Mesothelial cell of epicardium (in vitro differentiated cells): ENCODE results near the gene PDE6B. TPM values are rescaled to one million over a fixed set of nuclear protein-coding genes. Genes with fewer than 3 reads are reported as not detected.

Experiments used
- DNase-seq, 2 experiments: peaks; one replicate each; pipeline ENCODE4 v3.0.0; 2021; ENCODE audit warnings: low spot score in 2 of 2; ENCODE audit not compliant: unreplicated experiment in 2 of 2
- H3K27ac Mint-ChIP-seq: 2 replicates; pipeline ENCODE4 v1.8.0; 2021; ENCODE audit warnings: mixed read lengths
- H3K27me3 Mint-ChIP-seq: 2 replicates; pipeline ENCODE4 v1.8.0; 2021; ENCODE audit warnings: low read depth, mixed read lengths
- H3K36me3 Mint-ChIP-seq: 2 replicates; pipeline ENCODE4 v1.8.0; 2021; ENCODE audit warnings: mixed read lengths
- H3K4me1 Mint-ChIP-seq: 2 replicates; pipeline ENCODE4 v1.8.0; 2021; ENCODE audit warnings: mixed read lengths
- H3K4me3 Mint-ChIP-seq: 2 replicates; pipeline ENCODE4 v1.8.0; 2021; ENCODE audit warnings: mild to moderate bottlenecking, moderate library complexity, mixed read lengths
- H3K9me3 Mint-ChIP-seq: 2 replicates; pipeline ENCODE4 v1.8.0; 2021; ENCODE audit warnings: mixed read lengths
- total RNA-seq: library from RNA; stranded (reverse); gene quantifications from 3 replicates; pipeline ENCODE4 v1.2.1, GENCODE V29; 2021
- TF ChIP-seq, protein P1 (sequence below): fragments of 200-600 bp; sonication (generic); IDR thresholded peaks from one replicate; pipeline ENCODE4 v1.5.0; 2021; ENCODE audit warnings: antibody characterized with exemption; ENCODE audit not compliant: unreplicated experiment

PDE6B gene
- total RNA-seq, 1 donor from 2014 or later: 11.6 TPM

DNA sequence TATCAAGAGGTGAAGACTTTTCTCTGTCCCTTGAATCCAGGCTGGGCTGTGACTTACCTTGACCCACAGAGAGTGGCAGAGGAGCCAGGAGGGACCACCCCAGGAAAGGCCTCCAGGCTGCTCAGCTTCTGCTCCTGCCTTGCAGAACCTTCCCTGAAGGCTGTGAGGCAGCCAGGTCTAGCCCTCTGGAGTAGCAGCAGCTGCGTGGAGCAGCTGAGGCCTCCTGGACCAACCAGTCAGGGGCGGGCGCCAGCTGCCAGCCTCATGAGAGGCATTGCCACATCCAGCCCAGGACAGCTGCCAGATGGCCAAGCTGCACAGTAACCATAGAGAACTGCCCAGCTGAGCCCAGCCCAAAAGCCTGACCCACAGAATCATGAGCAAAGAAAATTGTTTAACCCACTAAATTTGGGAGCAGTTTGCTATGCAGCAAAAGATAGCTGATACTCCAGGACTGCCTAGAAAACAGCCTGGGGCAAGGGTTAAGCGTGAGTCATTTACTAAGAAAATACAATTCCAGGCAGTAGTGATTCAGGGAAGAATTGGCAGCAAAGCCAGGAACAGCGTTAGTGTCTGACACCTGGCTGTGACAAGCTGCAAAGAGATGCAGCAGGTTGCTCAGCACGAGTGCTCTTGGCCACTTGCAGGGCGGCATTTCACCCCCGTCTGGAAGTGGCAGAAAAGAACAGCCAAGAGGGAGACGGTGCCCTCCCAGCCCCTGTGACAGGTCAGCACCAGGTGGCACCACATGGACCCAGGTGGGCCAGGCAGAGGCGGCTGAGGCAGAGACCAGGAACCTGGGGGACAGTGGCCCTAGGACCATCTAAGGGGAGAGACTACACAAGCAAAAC is 14.7 kb upstream of the PDE6B start:
- no peaks in the 10 kb centered on the region for H3K4me1 Mint-ChIP-seq
- DNase-seq: peak in 1 of 2 experiments; percentile 24
- no peak overlapping the region for H3K27ac Mint-ChIP-seq
- TF ChIP-seq, protein P1, sequence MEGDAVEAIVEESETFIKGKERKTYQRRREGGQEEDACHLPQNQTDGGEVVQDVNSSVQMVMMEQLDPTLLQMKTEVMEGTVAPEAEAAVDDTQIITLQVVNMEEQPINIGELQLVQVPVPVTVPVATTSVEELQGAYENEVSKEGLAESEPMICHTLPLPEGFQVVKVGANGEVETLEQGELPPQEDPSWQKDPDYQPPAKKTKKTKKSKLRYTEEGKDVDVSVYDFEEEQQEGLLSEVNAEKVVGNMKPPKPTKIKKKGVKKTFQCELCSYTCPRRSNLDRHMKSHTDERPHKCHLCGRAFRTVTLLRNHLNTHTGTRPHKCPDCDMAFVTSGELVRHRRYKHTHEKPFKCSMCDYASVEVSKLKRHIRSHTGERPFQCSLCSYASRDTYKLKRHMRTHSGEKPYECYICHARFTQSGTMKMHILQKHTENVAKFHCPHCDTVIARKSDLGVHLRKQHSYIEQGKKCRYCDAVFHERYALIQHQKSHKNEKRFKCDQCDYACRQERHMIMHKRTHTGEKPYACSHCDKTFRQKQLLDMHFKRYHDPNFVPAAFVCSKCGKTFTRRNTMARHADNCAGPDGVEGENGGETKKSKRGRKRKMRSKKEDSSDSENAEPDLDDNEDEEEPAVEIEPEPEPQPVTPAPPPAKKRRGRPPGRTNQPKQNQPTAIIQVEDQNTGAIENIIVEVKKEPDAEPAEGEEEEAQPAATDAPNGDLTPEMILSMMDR: no peak
- peaks cover 58% of the 10 kb centered on the region for H3K27me3 Mint-ChIP-seq
- no peaks in the 10 kb centered on the region for H3K36me3 Mint-ChIP-seq
- no peak overlapping the region for H3K4me3 Mint-ChIP-seq
- H3K9me3 Mint-ChIP-seq: no peaks in the 10 kb centered on the region

DNA sequence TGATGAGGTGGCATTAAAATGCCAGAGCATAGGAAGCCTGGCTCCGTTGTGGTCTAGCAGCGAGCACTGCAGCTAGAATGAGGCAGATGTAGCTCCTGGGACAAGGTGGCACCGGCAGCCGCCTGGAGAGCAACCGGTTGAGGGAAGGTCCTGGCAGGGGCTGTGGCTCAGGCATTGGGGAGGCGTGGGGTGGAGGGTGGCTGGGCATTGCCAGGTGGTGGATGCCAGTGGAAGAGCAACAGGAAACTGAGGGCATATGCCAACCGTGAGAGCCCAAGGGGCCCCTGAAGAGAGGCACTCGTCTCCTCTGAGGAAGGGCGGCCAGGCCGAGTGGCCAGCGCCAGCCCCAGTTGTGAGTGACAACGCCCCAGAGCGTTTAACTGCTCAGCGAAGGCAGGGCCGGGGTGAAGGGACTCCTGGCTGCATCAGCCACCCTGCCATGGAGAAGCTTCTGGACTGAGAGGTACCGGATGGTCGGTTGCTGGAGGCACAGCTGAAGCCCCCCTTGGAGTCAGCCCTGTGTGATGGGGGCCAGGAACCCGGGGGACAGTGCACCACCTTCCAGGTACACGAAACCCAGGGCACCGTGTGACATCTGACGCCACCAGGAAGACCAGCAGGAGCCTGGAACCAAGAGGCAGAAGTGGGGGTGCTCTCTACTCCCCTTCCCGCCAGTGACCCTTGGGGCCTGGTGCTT is 13.2 kb upstream of the PDE6B start:
- no peaks in the 10 kb centered on the region for H3K9me3 Mint-ChIP-seq
- no peaks in the 10 kb centered on the region for H3K36me3 Mint-ChIP-seq
- H3K27me3 Mint-ChIP-seq: peaks cover 57% of the 10 kb centered on the region
- no peaks in the 10 kb centered on the region for H3K4me1 Mint-ChIP-seq
- H3K4me3 Mint-ChIP-seq: no peak overlapping the region
- TF ChIP-seq, protein P1: no peak
- no peak overlapping the region for H3K27ac Mint-ChIP-seq
- DNase-seq: no peak

DNA sequence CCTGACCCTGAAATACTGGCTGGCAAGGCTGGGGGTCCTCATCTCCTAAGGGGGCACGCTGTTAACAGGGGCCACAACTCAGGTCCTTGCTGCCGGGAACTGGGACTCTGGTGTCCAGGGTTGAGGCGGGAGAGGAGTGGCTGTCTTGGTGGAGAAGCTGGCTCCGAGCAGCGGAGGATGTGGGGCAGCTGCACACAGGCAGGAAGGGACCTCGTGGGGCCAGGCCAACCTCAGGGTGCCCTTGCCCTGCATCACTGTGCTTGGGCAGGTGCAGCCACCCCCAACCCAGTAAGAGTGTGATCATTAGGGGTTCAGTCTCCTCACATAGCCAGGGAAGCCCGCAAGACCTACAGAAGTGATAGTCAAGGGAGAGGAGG is 12.6 kb upstream of the PDE6B start:
- TF ChIP-seq, protein P1: no peak
- no peak overlapping the region for H3K4me3 Mint-ChIP-seq
- H3K9me3 Mint-ChIP-seq: no peaks in the 10 kb centered on the region
- H3K36me3 Mint-ChIP-seq: no peaks in the 10 kb centered on the region
- no peak overlapping the region for H3K27ac Mint-ChIP-seq
- H3K4me1 Mint-ChIP-seq: peaks cover 3% of the 10 kb centered on the region
- DNase-seq: no peak
- H3K27me3 Mint-ChIP-seq: peaks cover 54% of the 10 kb centered on the region

DNA sequence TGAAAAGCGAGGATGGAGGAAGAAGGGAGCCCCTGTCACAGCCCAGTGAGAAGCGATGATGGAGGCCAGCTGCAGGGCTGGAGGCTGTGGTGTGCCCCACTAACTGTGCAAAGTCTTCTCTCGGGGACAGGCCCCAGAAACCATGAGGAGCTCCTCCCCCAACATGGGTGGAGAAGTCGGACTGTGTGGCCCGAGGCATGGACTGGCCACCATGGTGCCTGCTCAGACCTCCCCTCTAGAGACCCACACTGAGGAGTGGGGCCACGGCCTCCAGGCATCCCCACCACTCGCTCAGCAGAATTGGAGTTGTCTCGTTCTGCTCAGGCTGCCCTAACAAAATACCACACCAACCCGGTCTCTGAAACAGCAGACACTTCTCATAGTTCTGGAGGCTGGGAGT is 12.2 kb upstream of the PDE6B start:
- Mint-ChIP-seq H3K4me1 (peaks cover 3% of the 10 kb centered on the region), H3K4me3 (no peak overlapping the region), H3K27me3 (peaks cover 56% of the 10 kb centered on the region), H3K27ac (no peak overlapping the region), H3K9me3 (no peaks in the 10 kb centered on the region), H3K36me3 (no peaks in the 10 kb centered on the region)
- DNase-seq: no peak
- TF ChIP-seq, protein P1: no peak

DNA sequence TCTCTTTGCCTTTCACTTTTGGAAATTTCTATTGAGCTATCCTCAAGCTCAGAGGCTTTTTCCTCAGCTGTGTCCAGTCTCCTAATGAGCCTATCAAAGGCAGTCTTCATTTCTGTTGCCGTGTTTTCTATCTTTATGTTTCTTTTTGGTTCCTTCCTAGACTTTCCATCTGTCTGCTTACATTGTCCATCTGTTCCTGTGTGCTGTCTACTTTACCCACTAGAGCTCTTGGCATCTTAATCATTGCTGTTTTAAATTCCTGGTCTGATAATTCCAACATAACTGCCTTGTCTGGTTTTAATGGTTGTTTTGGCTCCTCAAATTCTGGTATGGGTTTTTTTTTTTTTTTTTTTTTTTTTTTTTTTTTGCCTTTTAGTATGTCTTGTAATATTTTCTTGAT is 9.3 kb upstream of the PDE6B start:
- DNase-seq: no peak
- Mint-ChIP-seq H3K9me3 (no peaks in the 10 kb centered on the region), H3K4me1 (peaks cover 3% of the 10 kb centered on the region), H3K36me3 (no peaks in the 10 kb centered on the region), H3K27me3 (peaks cover 42% of the 10 kb centered on the region), H3K4me3 (no peak overlapping the region), H3K27ac (no peak overlapping the region)
- TF ChIP-seq, protein P1: no peak
